Epidermal melanocyte (primary cell): Measurements from ENCODE around the gene BBC3.
"Not testable (repeated sequence)": the region's sequence is repeated elsewhere in the genome, so short reads cannot be mapped to it uniquely, and the experiment has no call there.

ENCODE experiments used
- DNase-seq: peaks from one replicate; pipeline ENCODE4 v3.0.0; 2011; ENCODE audit warnings: low spot score; ENCODE audit not compliant: insufficient read length

The BBC3 gene

DNA sequence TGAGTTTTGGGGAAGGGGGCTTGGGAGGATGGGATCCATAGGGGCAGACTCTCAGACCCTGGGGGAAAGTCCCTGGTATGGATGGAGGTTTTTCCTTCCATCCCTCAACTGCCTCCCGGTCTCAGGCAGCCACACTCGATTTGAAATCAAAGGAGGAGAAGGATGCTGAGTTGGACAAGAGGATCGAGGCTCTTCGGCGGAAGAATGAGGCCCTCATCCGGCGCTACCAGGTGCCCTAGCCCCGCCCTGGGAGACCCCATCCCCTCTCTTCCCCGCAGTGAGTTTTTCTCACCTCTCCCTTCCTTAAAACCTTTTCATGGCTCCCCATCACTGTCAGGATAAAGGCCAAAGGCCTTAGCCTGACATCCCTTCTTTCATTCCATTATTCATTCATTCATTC is 27.4 kb upstream of the BBC3 start:
- DNase-seq: no peak

DNA sequence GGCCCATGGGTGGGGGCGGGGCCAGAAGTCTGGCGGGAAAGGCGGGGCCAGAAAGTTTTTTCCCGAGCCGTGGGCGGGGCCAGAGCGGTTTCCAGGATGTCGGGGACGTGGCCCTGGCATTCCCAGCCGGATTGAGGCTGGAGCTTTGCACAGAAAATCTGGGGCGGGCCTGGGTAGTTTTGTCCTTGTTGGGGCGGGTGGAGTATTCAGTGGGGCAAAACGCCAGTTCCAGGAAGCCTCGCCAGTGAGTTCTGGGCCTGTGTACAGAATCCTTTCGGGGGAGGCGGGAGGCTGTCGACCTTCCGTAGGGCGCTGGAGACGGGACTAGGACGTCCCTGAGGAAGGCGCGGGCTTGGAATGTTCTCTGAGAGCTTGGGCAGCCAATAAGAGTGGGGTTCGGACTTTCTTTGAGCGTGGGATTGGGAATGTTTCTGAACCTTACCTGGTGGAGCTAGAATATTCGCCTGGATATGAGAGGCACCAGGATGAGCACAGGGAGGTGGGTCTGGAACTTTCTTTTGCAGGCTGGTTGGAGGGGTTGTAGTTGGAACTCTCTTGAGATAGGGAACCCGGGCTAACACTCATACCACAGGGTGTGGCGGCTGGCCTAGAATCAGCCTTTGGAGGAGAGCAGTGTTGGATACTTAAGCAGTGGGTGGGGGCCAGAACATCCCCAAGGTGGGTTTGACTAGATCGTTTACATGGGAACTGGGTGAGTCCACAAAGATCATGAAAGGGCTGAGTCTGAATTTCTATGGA is 26.6 kb upstream of the BBC3 start:
- DNase-seq: peak; percentile 99

DNA sequence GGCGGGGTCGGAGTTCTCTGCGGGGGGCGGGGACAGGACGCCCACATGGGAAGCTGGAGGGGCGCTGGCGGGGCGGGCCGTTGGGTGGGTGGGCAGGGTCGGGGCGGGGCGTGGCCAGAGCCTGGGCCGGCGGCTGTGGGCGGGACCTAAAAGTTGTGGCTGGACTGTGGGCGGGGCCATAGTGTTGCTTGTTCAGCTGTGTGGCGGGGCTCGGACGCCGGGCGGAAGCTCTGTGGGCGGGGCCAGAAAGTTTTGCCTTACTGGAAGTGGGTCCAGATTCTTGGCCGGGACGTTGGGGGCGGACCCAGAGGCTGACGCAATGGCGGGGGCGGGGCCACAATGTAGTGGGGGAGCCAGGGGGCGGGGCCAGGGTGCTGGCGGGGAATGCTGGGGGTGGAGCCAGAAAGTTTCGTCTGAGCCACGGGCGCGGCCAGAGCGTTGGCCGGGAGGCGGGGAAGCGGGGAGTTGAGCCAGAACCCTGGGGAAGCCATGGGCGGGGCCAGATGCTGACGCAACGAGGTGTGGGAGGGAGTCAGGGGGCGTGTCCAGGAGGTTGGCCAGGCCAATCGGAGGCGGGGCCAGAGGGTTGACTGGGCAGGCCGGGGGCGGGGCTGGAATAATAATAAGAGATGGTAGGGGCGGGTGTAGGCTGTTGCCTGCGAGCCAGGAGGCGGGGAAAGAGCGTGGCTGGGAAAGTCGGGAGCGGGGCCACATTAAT is 25.9 kb upstream of the BBC3 start:
- DNase-seq: peak; percentile 99

DNA sequence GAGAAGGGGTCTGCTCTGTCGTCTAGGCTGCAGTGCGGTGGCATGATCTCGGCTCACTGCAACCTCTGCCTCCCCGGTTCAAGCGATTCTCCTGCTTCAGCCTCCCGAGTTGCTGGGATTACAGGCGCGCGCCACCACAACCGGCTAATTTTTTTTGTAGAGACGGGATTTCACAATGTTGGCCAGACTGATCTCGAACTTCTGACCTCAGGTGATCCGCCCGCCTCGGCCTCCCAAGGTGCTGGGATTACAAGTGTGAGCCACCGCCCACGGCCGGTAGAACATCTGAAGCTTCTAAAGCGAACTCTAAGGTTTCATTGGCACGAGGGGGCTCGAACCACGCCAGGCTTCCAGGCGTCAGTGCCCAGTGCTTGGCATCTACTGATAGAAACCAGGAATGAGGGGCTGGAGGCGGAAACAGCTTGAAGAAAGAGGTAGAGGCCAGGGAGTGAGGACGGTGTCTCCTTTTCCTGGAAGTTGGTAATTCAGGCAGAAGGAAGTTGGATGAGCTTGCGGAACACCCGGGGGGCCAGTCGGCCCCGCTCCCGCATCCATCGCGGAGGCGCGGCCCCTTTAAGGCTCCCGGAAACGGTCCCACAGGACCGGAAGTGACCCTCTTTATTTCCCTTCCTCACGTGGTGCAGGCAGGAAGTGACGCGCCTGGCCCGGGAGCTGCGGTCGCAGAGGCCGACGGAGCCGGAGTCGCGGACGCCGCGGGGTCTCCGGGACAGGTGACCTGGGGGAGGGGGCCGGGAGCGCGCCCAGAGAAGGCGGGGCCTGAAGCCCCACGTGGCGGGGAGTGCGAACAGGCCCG is 25.1 kb upstream of the BBC3 start, which contains the start of gene CCDC9:
Gene CCDC9, plus strand, starts transcription at position 647 of the 814 bp plus-strand sequence. CDS start 1,876 bp downstream, outside the sequence.
- DNase-seq: peak; percentile 95

DNA sequence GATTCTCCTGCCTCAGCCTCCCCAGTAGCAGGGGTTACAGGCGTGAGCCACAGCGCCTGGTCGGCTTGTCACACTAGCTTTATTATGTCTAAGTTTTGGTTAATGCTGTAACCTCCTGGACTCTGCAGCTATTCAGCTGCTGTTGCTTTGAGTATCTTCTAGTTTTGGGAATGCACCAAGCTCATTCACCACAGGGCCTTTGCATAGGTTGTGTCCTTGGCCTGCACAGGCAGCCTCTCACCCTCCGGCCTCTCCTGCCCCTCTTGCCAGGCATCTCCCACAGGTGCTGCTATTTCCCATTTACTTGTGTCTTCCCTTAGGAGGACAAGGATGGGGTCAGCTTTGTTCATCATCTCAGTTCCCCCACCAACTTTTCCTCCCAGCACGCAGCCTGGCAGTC is 23.0 kb upstream of the BBC3 start:
- DNase-seq: no peak

DNA sequence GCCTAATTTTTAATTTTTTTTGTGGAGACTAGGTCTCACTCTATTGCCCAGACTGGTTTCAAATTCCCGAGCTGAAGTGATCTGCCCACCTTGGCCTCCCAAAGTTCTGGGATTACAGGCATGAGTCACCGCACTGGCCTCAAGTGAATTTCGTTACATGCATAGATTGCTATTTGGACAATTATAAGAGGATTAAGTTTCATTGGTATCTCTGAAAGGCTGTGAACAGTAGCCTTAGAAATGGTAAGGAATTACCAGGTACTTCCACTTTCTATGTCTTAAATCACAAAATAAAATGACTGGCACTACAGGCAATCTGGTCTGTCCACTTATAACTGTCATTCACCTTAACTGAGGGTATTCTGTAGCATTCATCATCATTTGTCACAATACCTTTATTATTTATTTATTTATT is 22.5 kb upstream of the BBC3 start:
- no peak for DNase-seq

DNA sequence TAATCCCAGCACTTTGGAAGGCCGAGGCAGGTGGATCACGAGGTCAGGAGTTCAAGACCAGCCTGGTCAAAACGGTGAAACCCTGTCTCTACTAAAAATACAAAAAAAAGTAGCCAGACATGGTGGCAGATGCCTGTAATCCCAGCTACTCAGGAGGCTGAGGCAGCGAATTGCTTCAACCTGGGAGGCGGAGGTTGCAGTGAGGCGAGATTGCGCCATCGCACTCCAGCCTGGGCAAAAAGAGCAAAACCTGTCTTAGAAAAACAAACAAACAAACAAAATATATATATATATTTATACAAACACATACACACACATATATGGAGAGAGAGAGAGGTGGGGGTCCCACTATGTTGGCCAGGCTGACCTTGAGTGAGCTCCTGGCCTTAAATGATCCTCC is 22.0 kb upstream of the BBC3 start:
- DNase-seq: not testable (repeated sequence)

DNA sequence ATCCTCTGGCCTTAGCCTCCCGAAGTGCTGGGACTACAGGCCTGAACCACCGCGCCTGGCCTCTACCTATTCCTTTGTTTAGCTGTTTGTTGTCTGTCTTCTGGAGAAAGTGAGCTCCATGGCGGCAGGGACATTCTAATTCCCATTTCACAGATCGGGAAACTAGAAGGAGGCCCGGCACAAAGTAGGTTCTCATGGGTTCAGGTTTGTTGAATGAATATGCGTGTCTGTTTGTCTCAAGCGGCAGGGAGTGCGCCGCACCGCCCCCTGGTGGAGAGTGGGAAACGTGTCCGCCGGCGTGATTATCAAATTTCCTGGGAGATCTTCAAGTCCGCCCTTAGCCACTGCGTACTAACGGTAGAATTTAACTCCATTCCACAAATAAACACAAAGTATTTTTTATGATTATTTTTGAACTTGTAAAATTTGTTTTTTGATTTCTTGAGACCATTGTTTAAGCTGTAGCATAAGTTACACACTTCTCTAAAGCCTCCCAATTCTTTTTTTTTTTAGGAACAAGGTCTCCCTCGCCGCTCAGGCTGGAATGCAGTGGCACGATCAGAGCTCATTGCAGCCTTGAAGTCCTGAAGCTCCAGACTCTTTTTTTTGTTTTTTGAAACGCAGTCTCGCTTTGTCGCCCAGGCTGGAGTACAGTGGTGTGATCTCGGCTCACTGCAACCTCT is 16.4 kb upstream of the BBC3 start:
- DNase-seq: peak; percentile 54

DNA sequence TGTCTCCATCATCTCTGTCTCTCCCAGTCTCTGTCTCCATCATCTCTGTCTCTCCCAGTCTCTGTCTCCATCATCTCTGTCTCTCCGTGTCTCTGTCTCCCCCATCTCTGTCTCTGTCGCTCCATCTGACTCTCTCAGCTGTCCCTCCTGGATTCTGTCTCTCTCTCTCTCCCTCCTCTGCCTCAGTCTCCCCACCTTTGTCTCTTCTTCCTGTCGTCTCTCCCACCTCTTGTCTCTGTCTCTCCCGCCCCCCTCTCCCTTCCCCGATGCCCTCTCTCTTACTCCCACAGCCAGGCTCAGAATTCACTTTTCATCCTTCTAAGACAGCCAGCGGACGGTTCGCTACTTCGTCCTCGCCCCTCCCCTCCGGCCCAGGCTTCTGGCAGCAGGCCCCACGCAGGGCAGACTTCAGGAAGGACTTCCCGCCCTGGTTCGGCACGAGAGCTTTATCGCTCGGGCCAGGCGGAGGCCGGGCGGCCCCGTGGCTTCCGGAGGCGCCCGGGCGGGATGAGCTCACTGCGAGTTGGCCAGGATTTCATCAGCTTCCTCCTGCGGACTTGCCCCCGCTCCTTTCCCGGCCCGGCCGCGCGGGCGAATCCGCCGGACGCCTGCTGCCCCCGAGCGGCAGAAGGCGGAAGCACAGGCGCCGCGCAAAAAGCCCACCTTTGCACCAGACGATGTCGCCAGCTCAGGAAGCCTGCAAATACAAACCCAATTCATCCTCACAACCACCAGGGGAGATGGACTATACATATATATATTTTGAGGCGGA is 13.0 kb upstream of the BBC3 start:
- peak; percentile 91 for DNase-seq

DNA sequence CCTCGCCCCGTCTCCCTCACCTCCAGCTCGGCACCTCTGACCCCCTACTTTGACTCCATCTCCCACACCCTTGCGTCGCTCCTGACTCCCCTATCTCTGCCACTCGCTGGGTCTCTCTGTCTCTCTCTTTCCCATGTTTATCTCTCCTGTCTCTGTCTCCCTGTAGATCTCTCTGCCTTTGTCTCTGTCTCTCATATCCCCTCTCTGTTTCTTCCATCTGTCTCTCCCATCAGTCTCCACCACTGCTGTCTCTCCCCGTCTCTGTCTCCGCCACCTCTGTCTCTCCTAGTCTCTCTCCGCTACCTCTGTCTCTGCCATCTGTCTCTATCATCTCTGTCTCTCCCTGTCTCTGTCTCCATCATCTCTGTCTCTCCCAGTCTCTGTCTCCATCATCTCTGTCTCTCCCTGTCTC is 12.4 kb upstream of the BBC3 start:
- DNase-seq: no peak

DNA sequence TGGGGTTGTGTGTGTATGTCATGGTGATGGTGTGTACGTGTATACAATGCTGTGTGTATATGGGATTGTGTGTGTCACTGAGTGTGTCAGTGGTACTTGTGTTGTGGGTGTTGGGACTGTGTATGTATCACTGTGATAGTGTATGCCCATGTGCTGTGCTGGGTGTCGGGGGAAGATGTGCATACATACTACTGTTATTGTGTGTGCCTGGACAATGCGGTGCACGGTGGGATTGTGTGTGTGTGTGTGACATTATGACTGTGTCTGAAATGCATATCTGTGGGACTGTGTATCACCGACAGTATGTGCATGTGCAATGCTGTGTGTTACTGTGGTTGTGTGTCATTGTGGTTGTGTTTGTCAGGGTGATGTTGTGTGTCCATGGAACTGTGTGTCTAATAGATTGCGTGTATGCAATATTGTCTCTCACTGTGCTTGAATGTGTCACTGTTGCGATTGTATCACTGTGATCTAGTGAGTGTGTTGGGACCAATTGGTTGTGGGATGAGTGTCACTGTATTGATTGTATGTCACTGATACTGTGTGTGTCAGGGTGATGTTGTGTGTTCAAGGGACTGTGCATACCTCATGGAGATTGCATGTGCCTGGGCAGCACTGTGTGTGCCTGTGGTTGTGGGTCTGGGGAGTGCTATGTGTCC is 11.0 kb upstream of the BBC3 start:
- no peak for DNase-seq

DNA sequence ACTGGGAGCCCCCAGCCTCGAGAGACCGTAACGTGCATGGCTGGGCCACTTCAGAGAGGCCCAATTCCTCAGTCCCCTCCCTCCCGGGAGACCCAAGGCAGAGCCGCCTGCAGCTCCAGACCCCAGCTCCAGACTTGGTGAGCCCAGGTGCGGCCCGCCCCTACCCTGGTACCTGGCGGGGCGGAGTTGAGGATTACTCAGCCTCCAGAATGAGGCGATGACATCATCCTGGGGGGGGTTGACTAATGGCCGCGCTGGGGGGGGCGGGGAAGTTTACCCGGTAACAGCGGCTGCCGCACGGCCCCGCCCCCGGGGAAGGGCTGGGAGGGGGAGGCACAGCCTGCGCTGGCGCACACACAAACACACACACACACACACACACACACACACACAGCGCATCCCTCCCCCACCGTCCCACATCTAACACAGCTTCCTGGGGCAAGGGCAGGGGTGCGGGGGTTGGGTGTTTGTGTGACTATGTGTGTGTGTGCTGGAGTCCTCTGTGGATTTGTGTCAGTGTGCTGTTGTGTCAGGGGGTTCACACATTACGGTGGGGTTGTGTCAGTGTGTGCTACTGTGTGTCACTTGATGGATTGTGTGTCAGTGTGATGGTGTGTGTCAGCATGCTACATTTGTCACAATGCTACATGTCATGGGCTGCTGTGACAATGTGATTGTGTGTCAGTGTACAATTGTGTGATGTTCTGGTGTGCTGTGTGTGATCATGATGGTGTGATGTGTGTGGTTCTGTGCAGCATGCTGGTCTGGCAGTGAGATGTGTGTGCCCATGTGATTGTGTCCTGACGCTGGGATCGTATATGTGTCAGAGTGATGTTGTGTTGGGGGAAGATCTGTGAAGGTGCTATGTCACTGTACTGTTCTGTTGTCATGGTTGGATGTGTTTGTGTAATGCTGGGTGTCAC is 10.3 kb upstream of the BBC3 start:
- no peak for DNase-seq

DNA sequence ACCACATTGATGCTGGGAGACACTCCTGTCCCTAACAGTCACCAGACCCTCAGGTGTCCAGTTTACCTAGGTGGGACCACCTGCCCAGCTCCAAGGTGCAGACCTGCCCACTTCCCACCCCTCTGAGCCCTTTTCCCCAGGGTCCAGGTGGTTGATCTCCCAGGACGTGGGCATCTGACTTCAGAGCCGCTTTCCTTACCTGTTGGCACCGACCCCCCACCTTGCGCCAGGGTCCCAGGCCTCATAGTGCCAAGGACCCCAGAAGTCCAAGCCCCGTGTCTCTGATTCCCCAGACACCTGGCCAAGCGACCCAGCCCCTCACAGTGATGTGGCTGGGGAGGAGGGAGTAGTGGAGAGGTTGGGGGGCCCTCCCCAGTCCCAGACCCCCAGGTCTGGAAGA is 9.6 kb upstream of the BBC3 start:
- no peak for DNase-seq

DNA sequence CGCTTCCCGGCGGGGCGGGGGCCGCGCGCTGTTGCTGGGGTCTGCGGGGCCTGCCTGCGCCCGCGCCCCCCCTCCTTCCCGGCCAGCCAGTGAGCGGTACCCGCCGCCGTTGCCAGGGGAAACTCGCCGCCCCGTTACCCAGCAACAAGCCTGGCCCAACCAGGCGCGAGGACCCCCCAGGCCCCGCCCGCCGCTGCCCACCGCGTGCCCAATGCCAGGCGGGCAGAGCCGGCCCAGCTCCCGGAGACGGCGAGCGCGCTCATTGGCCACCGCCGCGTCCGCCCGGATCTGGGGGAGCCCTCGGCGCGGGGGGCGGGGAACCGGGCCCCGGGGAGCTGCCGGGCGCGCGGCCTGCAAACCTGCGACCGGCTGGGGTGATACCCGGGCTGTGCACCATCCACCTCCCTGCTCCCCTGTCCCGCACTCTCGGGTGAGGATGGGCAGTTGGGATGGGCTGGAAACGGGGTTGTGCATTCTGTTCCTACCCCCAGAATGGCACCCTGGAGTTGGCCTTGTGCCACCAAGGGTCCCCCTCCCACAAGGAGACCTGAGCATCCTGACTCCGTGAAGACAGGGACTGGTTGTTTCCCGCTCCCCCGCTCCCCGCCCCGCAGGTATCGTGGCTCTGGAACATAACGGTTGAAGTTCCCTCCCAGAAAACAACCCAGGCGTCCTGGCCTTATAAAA is 8.8 kb upstream of the BBC3 start:
- peak; percentile 88 for DNase-seq

DNA sequence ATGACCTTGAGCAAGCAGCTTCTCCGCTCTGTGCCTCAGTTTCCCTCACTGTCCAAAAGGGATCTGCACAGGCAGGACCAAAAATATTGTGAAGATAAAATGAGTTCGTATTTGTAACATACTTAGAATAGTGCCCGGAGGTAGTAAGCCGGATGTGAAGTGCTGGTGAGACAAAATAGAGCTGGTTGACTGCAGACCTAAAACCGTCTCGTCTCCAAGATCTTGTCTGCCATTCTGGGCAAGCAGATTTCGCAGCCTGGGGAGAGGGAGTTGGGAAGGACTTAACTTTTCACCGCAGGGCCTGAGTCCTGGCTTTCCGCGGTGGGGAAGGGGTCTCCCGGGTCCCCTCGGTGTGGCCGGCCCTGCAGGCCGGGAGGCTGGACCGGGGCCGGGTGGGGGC is 8.2 kb upstream of the BBC3 start:
- DNase-seq: no peak

DNA sequence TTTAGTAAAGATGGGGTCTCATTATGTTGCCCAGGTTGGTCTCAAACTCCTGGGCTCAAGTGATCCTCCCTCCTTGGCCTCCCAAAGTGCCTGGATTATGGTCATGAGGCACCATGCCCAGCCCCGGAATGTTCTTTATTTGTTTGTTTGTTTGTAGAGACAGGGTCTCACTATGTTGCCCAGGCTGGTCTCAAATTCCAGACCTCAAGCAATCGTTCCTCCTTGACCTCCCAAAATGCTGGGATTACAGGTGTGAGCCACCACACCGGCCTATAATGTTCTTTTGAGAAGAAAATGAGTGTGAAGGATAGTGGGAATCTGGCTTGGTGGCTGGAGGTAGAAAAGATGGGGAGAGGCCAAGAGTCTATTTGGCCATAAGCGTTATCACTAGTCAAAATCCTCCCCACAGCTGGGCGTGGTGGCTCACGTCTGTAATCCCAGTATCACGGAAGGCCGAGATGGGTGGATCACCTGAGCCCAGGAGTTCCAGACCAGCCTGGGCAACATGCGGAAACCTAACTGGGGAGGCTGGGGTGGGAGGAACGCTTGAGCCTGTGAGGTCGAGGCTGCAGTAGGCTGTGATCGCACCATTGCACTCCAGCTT is 5.2 kb upstream of the BBC3 start:
- no peak for DNase-seq

DNA sequence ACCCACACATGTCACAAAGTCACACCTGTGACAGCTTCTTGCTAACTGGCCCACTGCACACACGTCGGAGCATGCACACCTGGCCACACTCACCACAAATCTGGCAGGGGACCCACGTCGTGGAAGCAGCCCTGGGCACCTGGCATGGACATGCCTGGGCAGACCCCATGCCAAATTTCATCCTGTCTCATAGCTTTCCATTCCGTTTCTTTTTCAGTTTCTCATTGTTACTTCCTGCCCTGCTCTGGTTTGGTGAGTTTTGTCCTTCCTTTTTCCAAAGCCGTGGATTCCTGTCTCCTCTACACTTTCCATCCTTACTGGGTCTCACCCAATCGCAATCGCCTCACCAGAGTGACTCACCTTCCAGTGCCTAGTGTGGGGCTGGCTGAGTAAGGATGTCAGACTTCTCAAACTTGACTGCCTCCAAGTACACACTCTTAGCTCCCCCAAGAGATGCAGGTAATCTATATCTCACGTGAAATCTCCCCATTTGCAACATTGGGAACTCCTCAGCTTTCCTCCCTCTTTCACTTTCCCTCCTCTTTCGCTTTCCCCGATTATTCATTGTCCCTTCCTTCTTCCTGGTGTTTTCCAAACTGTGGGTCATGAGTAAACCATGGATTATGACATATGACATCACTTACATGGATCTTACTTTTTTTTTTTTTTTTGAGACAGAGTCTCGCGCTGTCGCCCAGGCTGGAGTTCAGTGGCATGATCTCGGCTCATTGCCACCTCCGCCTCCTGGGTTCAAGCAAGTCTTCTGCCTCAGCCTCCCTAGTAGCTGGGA is 1.6 kb upstream of the BBC3 start:
- DNase-seq: peak; percentile 15
